CD4-positive, alpha-beta T cell treated with Interleukin-15 for 1 hour (primary cell): ENCODE results near the gene SDC1.

Source experiments
- DNase-seq: peaks from one replicate; pipeline ENCODE4 v3.0.0-alpha.2; 2020

The SDC1 gene

GRCh38 chr2:20226152-20226545 is 1.2 kb upstream of the SDC1 start:
- DNase-seq, result no peak

- no peak for DNase-seq
These were observed 593 bp upstream of the SDC1 start for GRCh38 chr2:20225294-20226151.

DNA sequence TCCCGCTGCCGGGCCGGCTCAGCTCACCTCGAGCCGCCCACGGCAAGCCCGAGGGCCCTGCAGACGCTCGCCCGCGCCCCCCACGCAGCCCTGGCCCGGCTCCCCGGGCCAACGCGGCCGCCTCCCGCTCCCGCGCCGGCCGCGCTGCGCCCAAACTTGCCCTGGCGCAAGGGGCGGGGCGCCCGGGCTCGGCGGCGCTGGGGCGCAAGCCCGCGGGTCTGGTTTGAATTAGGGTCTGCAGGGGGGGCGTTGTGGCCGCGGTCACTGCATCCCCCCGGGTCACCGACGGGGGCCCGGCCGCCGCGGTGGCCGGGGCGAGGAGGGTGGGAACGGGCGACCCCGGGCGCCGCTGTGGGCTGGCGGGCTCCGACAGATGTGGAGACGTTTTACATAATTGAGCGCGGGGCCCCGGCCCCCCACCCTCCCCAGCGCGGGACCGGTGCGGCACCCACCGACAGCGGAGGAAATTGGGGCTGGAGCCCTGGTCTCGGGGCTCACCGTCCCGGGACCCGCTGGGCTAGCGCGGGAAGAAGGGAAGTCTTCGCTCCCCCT is 690 bp downstream of the SDC1 start:
- DNase-seq, result no peak

GRCh38 chr2:20223407-20224163 is 1.3 kb downstream of the SDC1 start:
- DNase-seq, result no peak

DNA sequence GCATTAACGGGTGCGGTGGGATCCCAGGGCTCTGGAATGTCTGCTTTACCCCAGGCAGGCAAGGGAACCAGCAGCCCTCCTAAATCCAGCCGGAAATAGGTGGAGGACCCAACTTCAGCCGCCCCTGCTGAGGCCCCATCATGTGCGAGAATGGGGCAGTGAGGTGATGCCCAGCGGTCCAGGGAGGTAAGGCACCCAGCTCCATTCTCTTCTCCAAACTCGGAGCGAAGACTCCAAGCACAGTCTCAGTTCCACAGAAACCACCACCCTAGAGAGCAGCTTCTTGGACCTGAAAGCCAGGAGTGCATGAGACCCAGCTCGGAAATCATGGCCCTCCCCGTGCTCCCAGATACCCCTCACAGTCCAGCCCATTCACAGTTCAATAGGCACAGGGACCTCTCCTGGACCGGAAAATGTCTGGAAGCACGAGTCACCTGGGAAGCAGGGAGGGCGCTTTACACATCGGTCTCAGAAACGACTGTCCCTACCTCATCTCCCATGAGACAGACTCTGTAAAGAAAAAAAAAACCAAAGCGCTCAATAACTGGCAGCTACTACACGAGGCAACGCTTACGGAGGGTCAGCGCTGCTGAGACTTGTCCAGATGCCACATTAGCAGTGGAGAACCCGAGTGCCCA is 2.0 kb downstream of the SDC1 start:
- DNase-seq, result no peak

- DNase-seq, result no peak
These were observed 2.7 kb downstream of the SDC1 start for GRCh38 chr2:20222014-20222768.

DNA sequence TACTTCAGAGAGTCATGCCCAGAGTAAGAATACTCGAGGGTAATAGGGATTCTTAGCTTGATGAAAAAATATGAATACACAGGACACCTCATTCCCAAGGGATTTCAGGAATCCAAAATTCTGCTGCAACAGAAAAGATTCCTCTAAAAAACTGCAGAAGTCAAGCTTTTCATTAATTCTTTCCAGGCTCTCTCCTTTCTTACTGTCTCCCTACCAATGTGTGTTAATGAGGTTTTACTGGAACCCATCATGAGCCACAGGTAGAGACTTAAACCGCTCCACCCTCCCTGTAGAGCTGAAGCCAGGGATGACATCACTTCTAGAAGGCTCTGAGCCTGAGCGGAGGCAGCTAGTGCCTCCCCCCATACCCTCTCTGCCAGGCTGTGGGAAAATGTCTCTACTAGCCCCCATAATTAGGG is 3.4 kb downstream of the SDC1 start:
- no peak for DNase-seq

- DNase-seq, result no peak
These were observed 4.0 kb downstream of the SDC1 start for GRCh38 chr2:20220806-20221554.

GRCh38 chr2:20219763-20220380 is 5.1 kb downstream of the SDC1 start:
- no peak for DNase-seq

GRCh38 chr2:20218331-20219320 is 6.3 kb downstream of the SDC1 start:
- DNase-seq, result no peak

DNA sequence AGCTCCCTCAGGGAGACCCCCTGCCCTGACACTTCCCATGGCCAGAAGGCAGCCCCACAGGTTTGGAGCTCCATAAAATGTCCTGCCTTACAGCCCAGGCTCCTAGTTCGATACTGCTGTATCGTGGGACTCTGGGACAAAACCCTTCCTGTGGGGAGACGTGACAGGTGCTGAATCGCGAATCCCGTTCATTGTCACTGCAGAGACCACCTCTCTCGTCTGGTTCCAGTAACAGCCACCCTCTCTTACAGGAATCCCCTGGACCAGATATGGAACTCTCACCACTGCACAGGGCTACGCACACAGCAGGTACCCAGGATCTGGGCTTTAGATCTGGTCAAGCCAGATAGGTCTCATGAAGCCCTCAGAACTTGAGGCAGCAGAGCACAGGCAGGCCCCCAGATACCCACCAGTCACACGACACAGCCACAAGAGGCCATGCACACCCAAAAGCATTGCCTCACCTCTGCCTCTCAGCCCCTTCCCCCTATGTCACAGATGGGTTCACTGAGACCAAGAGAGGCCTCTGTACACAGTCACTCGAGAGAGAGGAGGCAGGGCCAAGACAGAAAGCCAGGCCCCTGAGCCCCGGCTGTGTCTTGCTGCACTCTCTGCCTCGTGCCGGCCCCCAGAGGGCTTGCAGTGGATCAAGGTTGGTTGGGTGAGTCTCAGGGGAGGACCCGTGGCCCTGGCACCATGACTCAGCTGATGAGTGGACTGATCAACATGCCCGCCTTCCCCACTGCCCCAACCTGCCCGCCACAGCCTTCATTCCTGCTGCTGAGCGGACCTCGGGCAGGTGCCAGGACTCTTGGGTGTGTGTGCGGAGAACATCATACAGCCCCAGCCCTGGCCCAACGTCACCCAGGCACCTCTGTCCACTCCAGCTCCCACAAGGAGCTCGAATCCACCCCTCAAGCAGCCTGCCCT is 7.6 kb downstream of the SDC1 start:
- no peak for DNase-seq

DNA sequence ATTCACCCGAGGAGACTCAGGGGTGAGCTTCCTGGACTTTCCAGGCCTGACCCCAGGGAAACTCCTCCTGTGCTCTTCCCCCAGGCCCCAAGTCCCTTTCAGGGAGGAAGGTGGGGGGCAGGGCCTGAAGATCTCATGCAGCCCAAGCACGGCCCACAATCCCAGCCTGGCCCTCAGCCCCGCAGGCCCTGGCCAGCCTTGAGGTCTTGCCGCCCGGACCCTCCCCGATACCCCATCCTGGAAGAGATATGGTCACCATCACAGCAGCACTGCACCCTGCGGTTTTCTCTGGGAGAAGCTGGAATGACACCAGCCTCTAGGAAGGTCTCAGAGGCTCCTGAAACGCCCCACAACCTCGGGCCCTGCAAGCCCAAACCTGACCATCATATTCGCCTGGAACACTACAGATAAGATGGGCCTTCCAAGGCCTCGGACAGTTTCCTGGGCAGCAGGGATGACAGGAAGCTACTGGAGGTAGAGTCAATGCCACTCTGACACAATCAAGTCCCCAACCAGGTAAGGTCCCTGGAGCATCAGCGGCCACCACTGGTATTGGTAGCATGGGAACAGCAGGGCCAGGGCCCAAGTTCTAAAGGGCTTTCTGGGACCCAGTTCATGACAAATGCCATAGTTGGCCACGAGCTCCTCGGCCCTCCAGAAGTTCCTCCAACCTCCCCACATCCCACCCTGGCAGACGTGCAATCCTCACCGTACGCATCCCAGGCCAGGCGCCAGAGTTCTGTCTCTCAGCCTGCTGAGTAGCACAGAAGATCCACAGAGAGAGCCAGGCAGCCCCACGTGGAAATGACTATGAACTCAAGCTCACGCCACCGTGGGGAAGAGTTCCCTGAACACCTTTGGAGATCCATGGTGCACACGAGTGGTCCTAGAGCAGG is 8.6 kb downstream of the SDC1 start:
- no peak for DNase-seq

DNA sequence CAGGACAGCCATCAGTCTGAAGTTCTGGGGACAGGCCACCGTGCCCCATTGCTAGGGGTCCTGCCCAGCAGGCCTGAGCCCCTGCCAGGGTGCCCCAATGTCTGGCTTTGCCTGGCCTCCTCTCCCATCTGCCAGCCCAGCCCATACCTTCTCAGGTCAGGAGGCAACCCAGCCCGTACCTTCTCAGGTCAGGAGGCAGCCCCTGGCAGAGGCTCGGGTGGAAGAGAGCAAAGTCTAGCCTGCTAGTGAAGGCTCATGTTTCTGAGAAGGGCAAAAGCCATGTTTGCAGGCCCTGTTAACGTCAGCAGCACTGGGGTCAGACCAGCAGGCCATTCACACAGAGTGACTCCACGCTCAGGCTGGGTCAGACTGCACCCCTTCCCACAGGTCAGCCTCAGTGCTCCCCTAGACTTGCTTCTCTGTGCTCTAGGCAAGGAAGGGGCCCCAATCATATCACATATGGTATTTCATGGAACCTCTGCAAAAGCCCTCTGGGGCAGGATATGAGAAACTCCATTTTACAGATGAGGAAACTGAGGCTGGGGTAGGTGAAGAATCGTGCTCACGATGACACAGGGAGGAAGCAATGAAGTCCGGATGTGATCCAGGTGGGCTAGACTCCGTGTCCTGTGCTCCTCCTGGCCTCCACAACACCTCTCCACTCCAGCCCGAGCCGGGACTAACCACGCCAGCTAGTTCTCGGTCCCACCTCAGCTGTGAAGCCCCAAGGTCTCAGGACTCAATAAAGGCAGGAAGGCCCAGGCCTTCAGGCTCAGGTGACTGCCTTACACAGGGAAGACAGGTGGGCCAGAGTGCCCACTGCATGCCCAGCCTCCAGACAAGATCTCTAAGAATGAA is 9.5 kb downstream of the SDC1 start:
- DNase-seq, result no peak

DNA sequence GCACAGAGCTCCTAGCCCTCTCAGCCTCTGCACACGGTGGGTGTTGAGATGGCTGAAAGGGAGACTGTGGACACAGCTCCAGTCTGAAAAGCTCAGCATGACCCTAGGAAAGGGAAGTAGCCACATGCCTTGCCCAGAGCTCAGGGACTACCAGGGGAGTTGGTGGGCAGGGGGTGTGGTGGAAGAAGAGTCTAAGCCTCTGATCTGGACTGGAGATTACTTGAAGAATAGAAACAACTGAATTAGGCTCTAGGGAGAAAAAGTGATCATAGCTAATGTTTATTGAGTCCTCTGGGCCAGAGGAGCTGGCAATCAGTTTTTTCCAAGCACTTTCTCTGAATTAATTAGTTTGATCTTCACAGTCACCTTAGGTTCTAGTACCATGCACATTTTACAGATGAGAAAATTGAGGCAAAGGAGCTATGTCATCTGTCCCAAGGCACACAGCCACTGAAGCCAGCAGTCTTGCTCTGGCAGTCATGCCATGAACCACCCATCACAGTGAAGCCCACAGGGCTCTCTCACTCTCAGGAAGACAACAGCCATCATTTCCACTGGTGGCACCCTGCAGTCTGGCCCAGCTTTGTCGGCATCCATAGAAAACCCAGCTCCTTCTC is 10.3 kb downstream of the SDC1 start:
- no peak for DNase-seq

- DNase-seq, result no peak
These were observed 11.0 kb downstream of the SDC1 start for GRCh38 chr2:20213651-20214565.
